ENCODE results near the gene CAPN1.
"Not testable (repeated sequence)": the region's sequence is repeated elsewhere in the genome, so short reads cannot be mapped to it uniquely, and the experiment has no call there.

- TF ChIP-seq POLR2A, CTCF (IDR thresholded peaks at IDR 0.05): not testable (repeated sequence)
These were observed 31.6 kb upstream of the CAPN1 start for GRCh38 chr11:65150131-65150508.

All from right lobe of liver (tissue), 4 donors.